ENCODE data around the gene ARHGAP24.
"Not testable (repeated sequence)": the region's sequence is repeated elsewhere in the genome, so short reads cannot be mapped to it uniquely, and the experiment has no call there.

Gene ARHGAP24

DNA sequence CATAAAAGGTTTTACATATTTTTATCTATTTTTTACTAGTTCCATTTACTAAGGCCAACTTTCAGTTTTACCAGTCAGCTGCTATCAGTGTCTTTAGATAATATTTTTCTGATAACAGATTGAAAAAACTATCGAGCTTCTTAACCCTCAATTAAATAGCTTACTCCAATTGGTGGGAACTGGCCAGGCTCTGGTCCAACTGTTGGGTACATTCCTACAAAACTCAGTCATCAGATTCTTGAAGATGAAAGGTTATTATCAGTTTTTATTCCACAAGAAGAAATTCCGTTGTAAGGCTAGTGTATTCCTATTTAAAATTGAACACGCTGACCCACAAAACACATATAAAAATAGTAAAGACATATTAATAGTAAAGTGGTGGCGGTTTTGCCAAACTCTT is 538.7 kb downstream of the ARHGAP24 start:
- Histone ChIP-seq H3K27ac (ENCODE audit: low read depth, low read length) (no peak overlapping the region), H3K36me3 (ENCODE audit: insufficient read depth, low read length) (no peaks in the 10 kb centered on the region), H3K4me3 (ENCODE audit: low read length) (no peak overlapping the region), H3K27me3 (ENCODE audit: insufficient read depth, low read length) (no peaks in the 10 kb centered on the region), H3K4me1 (ENCODE audit: insufficient read depth, low read length) (peaks cover 25% of the 10 kb centered on the region), H3K9ac (ENCODE audit: low read depth, low read length) (no peak overlapping the region), H3K9me3 (ENCODE audit: insufficient read depth, low read depth, low read length) (no peaks in the 10 kb centered on the region)
- WGBS, result 100% methylated on average over 2 of the region's 4 CpGs

GRCh38 chr4:86014599-86014998 is 539.6 kb downstream of the ARHGAP24 start:
- 78% methylated on average over 4 of the region's 5 CpGs for WGBS
- peaks cover 25% of the 10 kb centered on the region for H3K4me1 ChIP-seq (ENCODE audit: insufficient read depth, low read length)
- no peak overlapping the region for H3K4me3 ChIP-seq (ENCODE audit: low read length)
- no peak overlapping the region for H3K27ac ChIP-seq (ENCODE audit: low read depth, low read length)
- no peaks in the 10 kb centered on the region for H3K36me3 ChIP-seq (ENCODE audit: insufficient read depth, low read length)
- H3K9me3 ChIP-seq (ENCODE audit: insufficient read depth, low read depth, low read length), result no peaks in the 10 kb centered on the region
- no peak overlapping the region for H3K9ac ChIP-seq (ENCODE audit: low read depth, low read length)
- no peaks in the 10 kb centered on the region for H3K27me3 ChIP-seq (ENCODE audit: insufficient read depth, low read length)

GRCh38 chr4:86015412-86016350 is 540.7 kb downstream of the ARHGAP24 start:
- no peaks in the 10 kb centered on the region for H3K27me3 ChIP-seq (ENCODE audit: insufficient read depth, low read length)
- H3K9ac ChIP-seq (ENCODE audit: low read depth, low read length), result no peak overlapping the region
- no peak overlapping the region for H3K4me3 ChIP-seq (ENCODE audit: low read length)
- no peak overlapping the region for H3K27ac ChIP-seq (ENCODE audit: low read depth, low read length)
- H3K36me3 ChIP-seq (ENCODE audit: insufficient read depth, low read length), result no peaks in the 10 kb centered on the region
- peaks cover 25% of the 10 kb centered on the region for H3K4me1 ChIP-seq (ENCODE audit: insufficient read depth, low read length)
- no peaks in the 10 kb centered on the region for H3K9me3 ChIP-seq (ENCODE audit: insufficient read depth, low read depth, low read length)
- 100% methylated on average over 1 of the region's 2 CpGs for WGBS

GRCh38 chr4:86019362-86019761 is 544.4 kb downstream of the ARHGAP24 start:
- H3K9me3 ChIP-seq (ENCODE audit: insufficient read depth, low read depth, low read length), result no peaks in the 10 kb centered on the region
- WGBS, result 100% methylated on average over 1 of the region's 1 CpG
- H3K36me3 ChIP-seq (ENCODE audit: insufficient read depth, low read length), result no peaks in the 10 kb centered on the region; the same call in 1 of the 2 replicates
- H3K4me3 ChIP-seq (ENCODE audit: low read length), result no peak overlapping the region
- no peaks in the 10 kb centered on the region for H3K27me3 ChIP-seq (ENCODE audit: insufficient read depth, low read length)
- no peak overlapping the region for H3K27ac ChIP-seq (ENCODE audit: low read depth, low read length)
- H3K9ac ChIP-seq (ENCODE audit: low read depth, low read length), result no peak overlapping the region
- H3K4me1 ChIP-seq (ENCODE audit: insufficient read depth, low read length), result peaks cover 18% of the 10 kb centered on the region

- Histone ChIP-seq H3K9ac (ENCODE audit: low read depth, low read length) (no peak overlapping the region), H3K4me3 (ENCODE audit: low read length) (no peak overlapping the region), H3K4me1 (ENCODE audit: insufficient read depth, low read length) (peaks cover 12% of the 10 kb centered on the region), H3K36me3 (ENCODE audit: insufficient read depth, low read length) (no peaks in the 10 kb centered on the region; the same call in 1 of the 2 replicates), H3K27ac (ENCODE audit: low read depth, low read length) (no peak overlapping the region), H3K27me3 (ENCODE audit: insufficient read depth, low read length) (no peaks in the 10 kb centered on the region), H3K9me3 (ENCODE audit: insufficient read depth, low read depth, low read length) (no peaks in the 10 kb centered on the region)
Observed at GRCh38 chr4:86019906-86020305, 545.0 kb downstream of the ARHGAP24 start.

- H3K9me3 ChIP-seq (ENCODE audit: insufficient read depth, low read depth, low read length); H3K27me3 ChIP-seq (ENCODE audit: insufficient read depth, low read length); H3K27ac ChIP-seq (ENCODE audit: low read depth, low read length); H3K4me1 ChIP-seq (ENCODE audit: insufficient read depth, low read length); H3K4me3 ChIP-seq (ENCODE audit: low read length); H3K36me3 ChIP-seq (ENCODE audit: insufficient read depth, low read length); H3K9ac ChIP-seq (ENCODE audit: low read depth, low read length): not testable (repeated sequence)
- WGBS, result 96% methylated on average over 22 of the region's 24 CpGs
Observed at GRCh38 chr4:86021671-86022070, 546.7 kb downstream of the ARHGAP24 start.

- Histone ChIP-seq H3K9me3 (ENCODE audit: insufficient read depth, low read depth, low read length) (no peaks in the 10 kb centered on the region), H3K36me3 (ENCODE audit: insufficient read depth, low read length) (no peaks in the 10 kb centered on the region; the same call in 1 of the 2 replicates), H3K4me3 (ENCODE audit: low read length) (no peak overlapping the region), H3K27ac (ENCODE audit: low read depth, low read length) (no peak overlapping the region), H3K4me1 (ENCODE audit: insufficient read depth, low read length) (no peaks in the 10 kb centered on the region), H3K9ac (ENCODE audit: low read depth, low read length) (no peak overlapping the region), H3K27me3 (ENCODE audit: insufficient read depth, low read length) (no peaks in the 10 kb centered on the region)
- 93% methylated on average over 8 of the region's 8 CpGs for WGBS
Observed at GRCh38 chr4:86026720-86027119, 551.8 kb downstream of the ARHGAP24 start.

DNA sequence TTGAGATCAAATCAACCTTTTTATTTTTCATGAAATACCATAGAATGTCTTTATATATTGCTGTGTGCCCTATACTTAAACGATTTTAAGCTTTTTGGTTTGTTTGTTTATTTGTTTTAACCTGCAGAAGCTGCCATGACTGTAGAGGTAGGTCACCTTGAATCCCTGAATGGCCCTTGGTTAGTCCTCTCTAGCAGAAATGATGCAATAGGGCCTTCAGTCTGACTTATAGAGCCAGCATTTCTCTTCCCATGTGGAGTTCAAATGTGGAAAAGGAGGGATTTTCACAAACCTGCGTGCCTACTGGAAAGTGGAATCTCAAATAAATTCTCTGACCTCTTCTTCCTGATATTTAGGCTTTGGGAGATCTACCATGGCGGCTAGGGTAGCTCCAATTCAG is 557.0 kb downstream of the ARHGAP24 start:
- Histone ChIP-seq H3K27ac (ENCODE audit: low read depth, low read length) (no peak overlapping the region), H3K9me3 (ENCODE audit: insufficient read depth, low read depth, low read length) (no peaks in the 10 kb centered on the region)
- 93% methylated on average over 3 of the region's 3 CpGs for WGBS

GRCh38 chr4:86032476-86033022 is 557.6 kb downstream of the ARHGAP24 start:
- 77% methylated on average over 4 of the region's 4 CpGs for WGBS
- Histone ChIP-seq H3K9ac (ENCODE audit: low read depth, low read length) (no peak overlapping the region), H3K36me3 (ENCODE audit: insufficient read depth, low read length) (no peaks in the 10 kb centered on the region), H3K9me3 (ENCODE audit: insufficient read depth, low read depth, low read length) (no peaks in the 10 kb centered on the region), H3K27me3 (ENCODE audit: insufficient read depth, low read length) (no peaks in the 10 kb centered on the region), H3K4me1 (ENCODE audit: insufficient read depth, low read length) (no peaks in the 10 kb centered on the region), H3K27ac (ENCODE audit: low read depth, low read length) (no peak overlapping the region), H3K4me3 (ENCODE audit: low read length) (no peak overlapping the region)

More for the DNA sequence above, 557.0 kb downstream of the ARHGAP24 start:
- Histone ChIP-seq H3K36me3 (ENCODE audit: insufficient read depth, low read length) (no peaks in the 10 kb centered on the region), H3K4me3 (ENCODE audit: low read length) (no peak overlapping the region), H3K4me1 (ENCODE audit: insufficient read depth, low read length) (no peaks in the 10 kb centered on the region), H3K9ac (ENCODE audit: low read depth, low read length) (no peak overlapping the region), H3K27me3 (ENCODE audit: insufficient read depth, low read length) (no peaks in the 10 kb centered on the region)

DNA sequence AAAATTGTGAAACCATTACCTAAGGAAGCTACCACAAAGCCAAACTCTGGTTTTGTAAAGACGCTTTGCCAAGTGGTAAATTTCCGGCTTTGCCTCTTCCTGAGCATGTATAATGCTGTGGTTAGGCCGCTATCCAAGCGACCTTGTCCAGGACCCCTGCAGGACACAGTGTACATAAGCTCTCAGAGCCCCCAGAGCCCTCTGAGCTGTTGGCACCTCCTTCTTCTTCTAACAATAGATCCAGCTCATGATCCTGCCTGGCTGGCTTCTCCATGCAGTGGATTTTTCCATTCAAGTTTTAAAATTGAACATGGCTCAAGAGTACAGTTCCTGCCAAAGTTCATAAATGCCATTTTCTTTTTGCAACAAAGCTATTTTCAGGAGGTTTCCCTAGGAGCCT is 558.2 kb downstream of the ARHGAP24 start:
- Histone ChIP-seq H3K4me3 (ENCODE audit: low read length) (no peak overlapping the region), H3K4me1 (ENCODE audit: insufficient read depth, low read length) (no peaks in the 10 kb centered on the region)

GRCh38 chr4:86034616-86035015 is 559.7 kb downstream of the ARHGAP24 start:
- Histone ChIP-seq H3K27ac (ENCODE audit: low read depth, low read length) (no peak overlapping the region), H3K9me3 (ENCODE audit: insufficient read depth, low read depth, low read length) (no peaks in the 10 kb centered on the region), H3K36me3 (ENCODE audit: insufficient read depth, low read length) (no peaks in the 10 kb centered on the region), H3K4me3 (ENCODE audit: low read length) (no peak overlapping the region), H3K4me1 (ENCODE audit: insufficient read depth, low read length) (no peaks in the 10 kb centered on the region), H3K27me3 (ENCODE audit: insufficient read depth, low read length) (no peaks in the 10 kb centered on the region), H3K9ac (ENCODE audit: low read depth, low read length) (no peak overlapping the region)
- 95% methylated on average over 2 of the region's 2 CpGs for WGBS

More for the DNA sequence above, 558.2 kb downstream of the ARHGAP24 start:
- Histone ChIP-seq H3K27ac (ENCODE audit: low read depth, low read length) (no peak overlapping the region), H3K36me3 (ENCODE audit: insufficient read depth, low read length) (no peaks in the 10 kb centered on the region), H3K9me3 (ENCODE audit: insufficient read depth, low read depth, low read length) (no peaks in the 10 kb centered on the region), H3K27me3 (ENCODE audit: insufficient read depth, low read length) (no peaks in the 10 kb centered on the region), H3K9ac (ENCODE audit: low read depth, low read length) (no peak overlapping the region)
- 90% methylated on average over 4 of the region's 4 CpGs for WGBS

Measured in HUES64 (cell line).